HCT116 (cell line): ENCODE data around the gene PTPN21. TPM values are rescaled to one million over a fixed set of nuclear protein-coding genes. Genes with fewer than 3 reads are reported as not detected.

ENCODE experiments used
- ATAC-seq: fragments of 200-7000 bp; cut with Tn5 transposase; 2 replicates; pipeline ENCODE4 v1.9.1; 2020; ENCODE audit warnings: mild to moderate bottlenecking, moderate library complexity
- BruUV-seq: library from RNA; stranded (reverse); fragments of 400-500 nt; replicated peaks from 2 replicates; lab custom pipeline; 2021; lab: Mats Ljungman, UMichigan
- CTCF ChIA-PET: fragments of 300-600 bp; sonication (Branson Sonifier 250); formaldehyde crosslinking; loops from one replicate; lab custom pipeline; 2021; ENCODE audit warnings: antibody characterized with exemption; lab: Charles Lee
- POLR2A ChIA-PET: fragments of 300-600, 350-600 bp; sonication (Branson Sonifier 250); formaldehyde crosslinking; loops from one replicate; lab custom pipeline; 2021; ENCODE audit warnings: antibody characterized with exemption; lab: Charles Lee
- RAD21 ChIA-PET, 2 experiments: fragments of 300-600 bp; sonication (Branson Sonifier 250); formaldehyde crosslinking; loops; one replicate each; lab custom pipeline; 2023; ENCODE audit warnings: low total read pairs in 2 of 2; ENCODE audit not compliant: uncharacterized antibody in 2 of 2, unreplicated experiment in 2 of 2, low non-redundant PET in 1 of 2; lab: Charles Lee
- DNase-seq: peaks from one replicate; pipeline ENCODE4 v3.0.0-alpha.2; 2010; ENCODE audit warnings: low read depth, low spot score
- H2AFZ ChIP-seq: fragments of 200-600 bp; shearing (Covaris generic), sonication (generic); 2 replicates; pipeline ENCODE4 v1.6.1; 2017; ENCODE audit warnings: low read depth, mixed run types, mixed read lengths, antibody characterized with exemption, low read length; ENCODE audit not compliant: poor library complexity, severe bottlenecking
- H3K27ac ChIP-seq: 2 replicates; pipeline ENCODE4 v1.5.1; 2012; ENCODE audit warnings: low read depth, low read length
- H3K27me3 ChIP-seq: fragments of 200-600 bp; sonication (generic); 2 replicates; pipeline ENCODE4 v1.6.1; 2016; ENCODE audit warnings: mixed run types, low read length, mixed read lengths; ENCODE audit not compliant: insufficient read depth
- H3K36me3 ChIP-seq, 2 experiments: fragments of 200-500 bp in 1 of 2; fragments of 200-600 bp in 1 of 2; sonication (Bioruptor generic) in 1 of 2; sonication (generic) in 1 of 2; 2 replicates each; pipeline versions ENCODE4 v1.5.1 to v1.6.1; 2014 to 2016; ENCODE audit warnings: low read length in 2 of 2, inconsistent platforms in 1 of 2, mixed read lengths in 1 of 2, mixed run types in 1 of 2; ENCODE audit not compliant: insufficient read depth in 2 of 2, control insufficient read depth in 1 of 2
- H3K4me1 ChIP-seq, 2 experiments: fragments of 200-600 bp in 1 of 2; sonication (generic) in 1 of 2; 2 replicates each; pipeline versions ENCODE4 v1.5.1 to v1.6.1; 2012 to 2017; ENCODE audit warnings: low read length in 2 of 2, inconsistent platforms in 1 of 2, mild to moderate bottlenecking in 1 of 2, mixed read lengths in 1 of 2, mixed run types in 1 of 2, moderate library complexity in 1 of 2; ENCODE audit not compliant: insufficient read depth in 2 of 2, control insufficient read depth in 1 of 2
- H3K4me2 ChIP-seq: fragments of 200-600 bp; sonication (generic); 2 replicates; pipeline ENCODE4 v1.6.1; 2017; ENCODE audit warnings: mixed run types, low read length, mixed read lengths
- H3K4me3 ChIP-seq, 2 experiments: fragments of 200-600 bp in 1 of 2; sonication (generic) in 1 of 2; replicated peaks in 1 of 2; 2 replicates each; pipeline ENCODE4 v1.5.1; 2011 to 2016; ENCODE audit warnings: low read length in 2 of 2, control low read depth in 1 of 2, low read depth in 1 of 2, mild to moderate bottlenecking in 1 of 2, mixed read lengths in 1 of 2, mixed run types in 1 of 2
- H3K79me2 ChIP-seq: fragments of 200-600 bp; sonication (generic); 2 replicates; pipeline ENCODE4 v1.6.1; 2017; ENCODE audit warnings: mild to moderate bottlenecking, mixed run types, low read length, moderate library complexity, mixed read lengths; ENCODE audit not compliant: insufficient read depth
- H3K9ac ChIP-seq: fragments of 200-600 bp; sonication (generic); 2 replicates; pipeline ENCODE4 v1.6.1; 2016; ENCODE audit warnings: low read length, mixed read lengths
- H3K9me2 ChIP-seq: fragments of 200-600 bp; sonication (generic), shearing (Covaris generic); 2 replicates; pipeline ENCODE4 v1.6.1; 2017; ENCODE audit warnings: mixed run types, mild to moderate bottlenecking, moderate library complexity; ENCODE audit not compliant: insufficient read depth
- H3K9me3 ChIP-seq, 2 experiments: fragments of 200-500 bp in 1 of 2; fragments of 200-600 bp in 1 of 2; sonication (Bioruptor generic) in 1 of 2; sonication (generic) in 1 of 2; 2 replicates each; pipeline ENCODE4 v1.6.1; 2014 to 2017; ENCODE audit warnings: low read length in 2 of 2, mixed read lengths in 2 of 2, inconsistent platforms in 1 of 2, low read depth in 1 of 2, mild to moderate bottlenecking in 1 of 2, mixed run types in 1 of 2, moderate library complexity in 1 of 2; ENCODE audit not compliant: control insufficient read depth in 1 of 2, insufficient read depth in 1 of 2
- H4K20me1 ChIP-seq: fragments of 200-600 bp; sonication (generic), shearing (Covaris generic); 2 replicates; pipeline ENCODE4 v1.6.1; 2017; ENCODE audit warnings: mixed run types, mild to moderate bottlenecking, moderate library complexity; ENCODE audit not compliant: insufficient read depth
- ATF3 ChIP-seq: IDR thresholded peaks from 2 replicates; pipeline ENCODE4 v1.6.1; 2012
- CBX3 ChIP-seq: IDR thresholded peaks from 2 replicates; pipeline ENCODE4 v1.6.1; 2012; ENCODE audit warnings: low read depth
- CTCF ChIP-seq, 3 experiments: fragments of 200-600 bp in 1 of 3; sonication (generic) in 1 of 3; IDR thresholded peaks in 2 of 3; conservative IDR thresholded peaks in 1 of 3; 2 replicates each; pipeline ENCODE4 v1.5.1; 2012 to 2017; ENCODE audit warnings: low read depth in 2 of 3, low read length in 2 of 3, antibody characterized with exemption in 1 of 3, borderline replicate concordance in 1 of 3, control low read depth in 1 of 3, mild to moderate bottlenecking in 1 of 3, mixed read lengths in 1 of 3, mixed run types in 1 of 3, moderate library complexity in 1 of 3; ENCODE audit not compliant: insufficient read depth in 1 of 3
- EGR1 ChIP-seq: IDR thresholded peaks from 2 replicates; pipeline ENCODE4 v1.6.1; 2012; ENCODE audit warnings: low read depth
- EZH2 ChIP-seq: fragments of 200-600 bp; sonication (generic); IDR thresholded peaks from 2 replicates; pipeline ENCODE4 v1.6.1; 2017; ENCODE audit warnings: antibody characterized with exemption, mixed run types
- EZH2phosphoT487 ChIP-seq: fragments of 200-600 bp; IDR thresholded peaks from 2 replicates; pipeline ENCODE4 v1.6.1; 2018; ENCODE audit warnings: antibody characterized with exemption, borderline replicate concordance
- JUND ChIP-seq: IDR thresholded peaks from 2 replicates; pipeline ENCODE4 v1.6.1; 2012
- POLR2A ChIP-seq: IDR thresholded peaks from 2 replicates; pipeline ENCODE4 v1.7.0; 2011; ENCODE audit warnings: borderline replicate concordance; ENCODE audit not compliant: insufficient read depth, insufficient read length; ENCODE audit errors: extremely low read depth
- POLR2AphosphoS5 ChIP-seq: IDR thresholded peaks from 2 replicates; pipeline ENCODE4 v1.6.1; 2011; ENCODE audit warnings: mild to moderate bottlenecking, low read depth, low read length, moderate library complexity
- RAD21 ChIP-seq: IDR thresholded peaks from 2 replicates; pipeline ENCODE4 v1.6.1; 2012; ENCODE audit warnings: low read depth, mild to moderate bottlenecking
- REST ChIP-seq: IDR thresholded peaks from 2 replicates; pipeline ENCODE4 v1.6.1; 2012; ENCODE audit warnings: low read depth
- SIN3A ChIP-seq: IDR thresholded peaks from 2 replicates; pipeline ENCODE4 v1.6.1; 2012; ENCODE audit warnings: low read depth
- SRF ChIP-seq: IDR thresholded peaks from 2 replicates; pipeline ENCODE4 v1.6.1; 2012; ENCODE audit warnings: low read depth
- YY1 ChIP-seq: IDR thresholded peaks from 2 replicates; pipeline ENCODE4 v1.6.1; 2011; ENCODE audit warnings: low read length, low read depth, moderate library complexity, mild to moderate bottlenecking; ENCODE audit not compliant: insufficient replicate concordance; ENCODE audit errors: extremely low read depth
- ZFX ChIP-seq: fragments of 450-650 bp; IDR thresholded peaks from 2 replicates; pipeline ENCODE4 v1.6.1; 2017
- intact Hi-C: fragments of 100-400 bp; cut with micrococcal nuclease; formaldehyde crosslinking; loops from 2 replicates; pipeline ENCODE4 v1.10.0; 2022
- total RNA-seq: library from RNA; stranded (reverse); gene quantifications from one replicate; pipeline ENCODE4 v1.2.1, GENCODE V29; 2021; ENCODE audit not compliant: unreplicated experiment

The PTPN21 gene
- total RNA-seq, 1 experiment from 2014 or later, result 7.6 TPM

GRCh38 chr14:88504602-88505001 is 50.2 kb downstream of the PTPN21 start:
- ChIA-PET RAD21 (no interaction called here), POLR2A (no interaction called here), CTCF (no interaction called here)
- intact Hi-C loops, result no loop called here
- DNase-seq, result no peak
- Histone ChIP-seq H3K9ac (no peak overlapping the region), H4K20me1 (no peaks in the 10 kb centered on the region), H3K4me2 (no peak overlapping the region), H3K27me3 (no peaks in the 10 kb centered on the region), H3K79me2 (no peaks in the 10 kb centered on the region), H3K36me3 (no peaks in the 10 kb centered on the region), H3K9me3 (no peaks in the 10 kb centered on the region), H3K4me1 (no peaks in the 10 kb centered on the region), H3K4me3 (no peak overlapping the region), H2AFZ (no peak overlapping the region), H3K9me2 (no peaks in the 10 kb centered on the region), H3K27ac (no peak overlapping the region)
- no peak for ATAC-seq
- TF ChIP-seq CTCF (IDR thresholded peaks at IDR 0.05 in 2 of 3, conservative IDR thresholded peaks at IDR 0.05 in 1 of 3; ENCODE audit: borderline replicate concordance in 1 of 3, insufficient read depth in 1 of 3, low read depth in 2 of 3, low read length in 2 of 3), result no peak
- no peak for TF ChIP-seq POLR2A
- TF ChIP-seq ATF3, result no peak
- no peak for TF ChIP-seq EGR1
- TF ChIP-seq YY1, result no peak
- no peak for TF ChIP-seq POLR2AphosphoS5
- TF ChIP-seq ZFX, result no peak
- TF ChIP-seq SIN3A, result no peak
- TF ChIP-seq EZH2phosphoT487, result no peak
- TF ChIP-seq CBX3, result no peak
- TF ChIP-seq SRF, result no peak
- TF ChIP-seq EZH2, result no peak
- no peak for TF ChIP-seq REST
- no peak for TF ChIP-seq RAD21
- TF ChIP-seq JUND, result no peak
- no TSS peak for BruUV-seq
